GM18507 (cell line): Measurements from ENCODE around the gene DENND1A.

Source experiments
- DNase-seq: peaks from one replicate; pipeline ENCODE4 v3.0.0; 2011; ENCODE audit warnings: low read depth; ENCODE audit not compliant: insufficient read length; ENCODE audit errors: extremely low spot score
- FAIRE-seq: peaks from 2 replicates; lab custom pipeline; 2011; peaks lifted over from hg19 to GRCh38; lab: Jason Lieb, UNC

DENND1A gene

DNA sequence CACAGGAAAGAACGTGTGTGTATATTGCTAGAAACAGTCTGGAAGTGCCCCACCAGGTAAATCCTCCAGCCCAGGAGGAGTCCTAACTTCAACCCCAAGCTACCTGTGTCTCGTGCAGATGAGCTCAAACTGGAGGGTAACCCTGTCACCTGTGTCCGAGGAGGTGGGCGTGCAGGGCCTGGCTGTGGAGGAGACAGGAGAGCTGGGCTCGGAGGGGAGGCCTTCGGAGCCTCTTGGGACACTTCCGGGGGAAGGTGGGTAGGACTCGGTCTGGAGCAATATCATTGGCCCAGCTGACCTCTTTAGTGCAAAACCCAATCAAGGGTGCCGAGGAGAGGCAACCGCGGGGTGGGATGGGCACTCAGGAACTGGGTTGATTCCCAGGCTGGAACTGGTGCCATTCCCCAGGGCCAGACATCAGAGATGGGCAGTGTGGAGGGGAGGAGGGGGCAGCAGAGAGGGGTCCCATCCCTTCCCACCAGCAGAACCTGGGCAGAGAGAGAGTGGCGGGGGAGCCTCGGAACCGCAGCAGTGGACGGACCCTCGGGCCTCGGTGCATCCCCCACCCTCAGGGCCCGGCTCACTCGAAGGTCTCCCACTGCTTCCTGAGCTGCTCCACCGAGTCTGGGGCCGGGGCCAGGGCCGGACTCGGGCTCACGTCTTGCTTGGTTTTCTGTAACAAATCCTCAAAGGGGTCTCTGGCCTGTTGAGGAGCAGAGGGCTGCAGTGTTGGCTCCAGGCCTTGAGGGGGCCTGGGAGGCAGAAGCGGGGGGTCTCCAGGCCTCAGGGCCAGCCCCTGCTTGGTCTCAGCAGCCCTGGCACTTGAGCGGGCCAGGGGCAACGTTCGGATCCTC lies 548.8 kb downstream of the DENND1A start:
- DNase-seq (no peak), FAIRE-seq (no peak)

DNA sequence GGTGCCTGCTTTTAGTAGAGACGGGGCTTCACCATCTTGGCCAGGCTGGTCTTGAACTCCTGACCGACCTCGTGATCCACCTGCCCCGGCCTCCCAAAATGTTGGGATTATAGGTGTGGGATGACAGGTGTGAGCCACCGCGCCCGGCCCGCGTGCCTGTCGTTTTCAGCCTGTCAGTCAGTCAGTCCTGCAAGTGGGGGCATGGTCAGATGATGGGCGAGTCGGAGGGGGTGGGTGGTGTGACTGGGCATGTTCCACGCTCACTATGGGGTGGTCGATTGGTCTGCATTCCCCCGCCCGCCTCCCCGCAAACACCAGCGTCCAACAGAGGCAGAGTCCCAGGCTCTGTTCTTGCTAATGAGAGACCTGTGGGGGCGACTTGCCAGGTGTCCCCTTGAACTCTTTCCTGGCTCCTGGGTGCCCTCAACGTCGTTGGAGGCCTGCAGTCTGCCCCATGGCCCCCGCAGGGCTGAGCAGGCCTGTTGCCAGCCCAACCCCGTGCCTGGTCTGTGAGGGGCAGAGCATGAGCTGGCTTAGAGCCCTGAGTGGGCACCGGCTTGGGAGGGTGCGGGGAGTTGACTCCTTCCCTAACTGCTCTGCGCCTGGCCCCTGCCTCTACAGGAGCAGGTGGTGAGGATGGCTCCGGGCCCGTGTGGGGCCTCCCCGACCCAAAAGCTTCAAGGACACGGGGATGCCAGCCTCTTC lies 550.8 kb downstream of the DENND1A start:
- DNase-seq (no peak), FAIRE-seq (no peak)

DNA sequence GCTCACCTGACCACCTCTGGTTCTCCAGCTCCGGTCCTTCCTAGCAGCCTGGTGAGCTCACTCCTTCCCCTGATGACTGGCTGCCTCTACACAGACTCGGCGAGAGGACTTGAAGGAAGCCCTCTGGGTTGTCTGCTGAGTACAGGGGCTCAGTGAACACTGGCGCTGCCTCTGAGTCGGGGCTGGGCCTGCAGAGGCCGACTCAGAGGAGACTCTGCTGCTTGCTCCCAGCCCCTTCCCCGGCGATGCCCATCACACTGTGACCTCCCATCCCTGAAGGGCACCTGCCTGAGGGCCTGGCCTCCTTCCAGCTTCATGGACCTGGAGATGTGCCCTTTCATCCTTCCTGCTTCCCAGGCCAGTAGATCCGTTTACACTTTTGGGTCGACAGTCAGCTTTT lies 551.9 kb downstream of the DENND1A start:
- DNase-seq (no peak), FAIRE-seq (no peak)

DNA sequence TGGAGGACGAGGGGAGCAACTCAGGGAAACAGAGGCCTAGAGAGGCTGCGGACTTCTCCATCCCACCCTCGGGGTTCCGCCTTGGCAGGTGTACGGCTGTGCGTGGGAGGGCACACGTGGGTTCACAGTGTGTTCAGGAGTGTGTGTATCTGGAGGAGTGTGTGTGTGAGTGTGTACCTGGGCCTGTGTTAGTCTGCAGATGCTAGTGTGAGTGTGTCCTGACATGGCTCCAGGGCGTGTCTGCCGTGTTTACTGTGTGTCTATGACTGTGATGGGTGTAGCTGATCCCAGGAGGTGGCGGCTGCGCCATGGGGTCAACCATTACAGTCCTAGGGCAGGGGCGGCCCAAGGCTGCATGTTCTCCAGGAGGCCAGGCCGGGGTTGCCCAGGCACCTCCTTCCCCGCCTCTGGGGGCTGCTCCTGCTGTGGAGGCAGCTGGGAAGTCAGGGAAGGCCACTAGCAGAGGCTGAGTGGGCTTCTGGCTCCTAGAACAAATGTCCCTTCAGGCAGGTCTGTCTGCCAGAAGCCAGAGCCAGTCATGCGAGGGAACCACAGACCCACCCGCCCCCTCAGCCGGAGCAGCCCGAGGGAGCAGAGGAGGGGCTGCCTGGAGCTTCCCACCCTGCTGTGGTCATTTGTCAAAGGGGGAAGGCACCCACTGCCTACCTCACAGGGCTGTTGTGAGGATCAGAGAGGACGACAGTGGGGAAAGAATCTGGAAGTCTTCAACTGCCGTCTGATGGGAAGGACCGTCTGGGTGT lies 552.5 kb downstream of the DENND1A start:
- FAIRE-seq (no peak), DNase-seq (no peak)

DNA sequence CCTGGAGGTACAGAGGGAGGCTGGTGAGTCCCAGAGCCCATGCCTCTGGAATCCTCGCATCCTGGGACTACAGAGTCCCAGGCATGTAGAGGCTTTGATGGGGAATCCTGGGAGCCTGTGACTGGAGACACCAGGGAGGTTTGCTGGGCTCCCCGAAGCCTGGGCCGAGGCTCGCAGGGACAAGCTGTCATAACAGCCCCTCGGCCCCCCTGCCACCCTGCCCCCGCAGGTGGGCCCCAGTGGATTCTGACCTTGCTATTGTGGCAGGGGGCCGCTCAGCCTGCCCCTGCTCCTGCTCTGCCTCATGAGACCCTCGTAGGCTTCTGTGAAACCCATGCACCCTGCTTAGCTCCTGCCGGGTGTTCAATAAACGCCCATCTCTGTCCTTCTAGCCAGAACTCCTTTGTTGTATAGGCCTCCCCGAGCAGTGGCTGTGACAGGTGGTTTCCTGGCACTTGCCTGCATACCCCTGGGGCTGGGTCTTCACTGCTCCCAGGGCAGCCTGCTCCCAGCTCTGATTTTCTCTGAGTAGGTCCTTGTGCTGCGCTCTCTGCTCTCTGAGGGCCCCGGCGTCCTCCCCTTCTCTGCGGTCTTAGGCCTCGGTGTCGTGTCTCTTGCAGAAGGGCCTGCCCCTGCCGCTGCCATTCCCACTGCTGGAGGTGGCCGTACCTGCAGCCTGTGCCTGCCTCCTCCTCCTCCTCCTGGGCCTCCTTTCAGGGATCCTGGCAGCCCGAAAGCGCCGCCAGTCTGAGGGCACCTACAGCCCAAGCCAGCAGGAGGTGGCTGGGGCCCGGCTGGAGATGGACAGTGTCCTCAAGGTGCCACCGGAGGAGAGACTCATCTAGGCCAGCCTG lies 553.5 kb downstream of the DENND1A start:
- DNase-seq, result no peak
- FAIRE-seq, result no peak

DNA sequence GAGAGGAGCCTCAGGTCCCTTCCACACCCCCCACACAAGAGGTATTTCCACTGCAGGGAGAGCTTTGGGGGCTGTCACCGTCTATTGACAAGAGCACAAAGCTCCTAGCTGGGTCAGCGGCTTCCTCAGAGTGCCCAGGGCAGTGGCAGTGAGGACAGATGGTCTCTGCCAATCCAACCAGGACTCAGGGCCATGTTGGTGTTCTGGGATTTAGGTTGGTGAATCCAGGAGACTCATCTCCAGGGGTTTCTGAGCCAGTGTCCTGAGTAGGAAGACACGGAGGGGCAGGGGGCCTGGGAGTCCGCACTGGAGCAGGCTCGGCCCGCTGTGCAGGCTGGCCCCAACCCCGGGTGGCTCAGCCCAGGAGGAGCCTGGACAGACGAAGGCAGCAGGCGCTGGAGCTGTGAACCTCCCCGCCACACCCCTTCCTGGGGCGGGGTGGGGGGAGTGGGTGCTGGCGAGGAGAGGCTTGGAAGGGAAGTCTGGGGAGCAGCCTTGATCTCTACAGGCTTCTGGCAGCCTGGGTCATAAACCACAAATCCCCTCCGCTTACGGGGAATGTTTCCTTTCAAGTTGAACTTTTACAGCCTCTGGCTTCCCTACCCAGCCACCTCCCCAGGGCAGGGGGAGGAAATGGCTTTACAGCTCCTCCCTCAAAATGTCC lies 554.3 kb downstream of the DENND1A start:
- DNase-seq (no peak), FAIRE-seq (no peak)

DNA sequence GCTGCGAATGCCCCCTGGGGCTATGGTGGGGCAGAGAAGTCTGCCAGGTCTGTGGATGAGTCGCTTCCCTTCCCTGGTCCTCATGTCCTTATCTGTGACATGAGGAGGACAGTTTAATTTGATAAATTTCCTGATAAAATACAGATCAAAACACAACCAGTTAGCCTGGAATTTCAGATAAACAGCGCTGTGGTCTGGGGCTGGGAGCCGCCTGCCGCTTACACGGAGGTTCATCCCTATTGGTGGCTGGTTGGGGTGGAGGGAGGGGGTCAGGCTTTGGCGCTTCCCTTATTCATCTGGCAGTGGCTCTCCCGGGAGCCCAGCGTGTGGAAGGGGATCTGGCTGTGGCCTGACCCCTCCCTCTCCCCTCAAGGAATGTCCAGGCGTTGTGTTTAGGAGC lies 556.0 kb downstream of the DENND1A start:
- FAIRE-seq, result no peak
- no peak for DNase-seq

DNA sequence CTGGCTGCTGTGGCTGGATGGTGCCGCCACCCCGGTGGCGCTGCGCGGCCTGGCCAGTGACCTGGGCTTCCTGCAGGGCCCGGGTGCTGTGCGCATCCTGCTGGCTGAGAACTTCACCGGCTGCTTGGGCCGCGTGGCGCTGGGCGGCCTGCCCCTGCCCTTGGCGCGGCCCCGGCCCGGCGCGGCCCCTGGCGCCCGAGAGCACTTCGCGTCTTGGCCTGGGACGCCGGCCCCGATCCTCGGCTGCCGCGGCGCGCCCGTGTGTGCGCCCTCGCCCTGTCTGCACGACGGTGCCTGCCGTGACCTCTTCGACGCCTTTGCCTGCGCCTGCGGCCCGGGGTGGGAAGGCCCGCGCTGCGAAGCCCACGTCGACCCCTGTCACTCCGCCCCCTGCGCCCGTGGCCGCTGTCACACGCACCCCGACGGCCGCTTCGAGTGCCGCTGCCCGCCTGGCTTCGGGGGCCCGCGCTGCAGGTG lies 556.4 kb downstream of the DENND1A start:
- no peak for FAIRE-seq
- DNase-seq, result no peak

DNA sequence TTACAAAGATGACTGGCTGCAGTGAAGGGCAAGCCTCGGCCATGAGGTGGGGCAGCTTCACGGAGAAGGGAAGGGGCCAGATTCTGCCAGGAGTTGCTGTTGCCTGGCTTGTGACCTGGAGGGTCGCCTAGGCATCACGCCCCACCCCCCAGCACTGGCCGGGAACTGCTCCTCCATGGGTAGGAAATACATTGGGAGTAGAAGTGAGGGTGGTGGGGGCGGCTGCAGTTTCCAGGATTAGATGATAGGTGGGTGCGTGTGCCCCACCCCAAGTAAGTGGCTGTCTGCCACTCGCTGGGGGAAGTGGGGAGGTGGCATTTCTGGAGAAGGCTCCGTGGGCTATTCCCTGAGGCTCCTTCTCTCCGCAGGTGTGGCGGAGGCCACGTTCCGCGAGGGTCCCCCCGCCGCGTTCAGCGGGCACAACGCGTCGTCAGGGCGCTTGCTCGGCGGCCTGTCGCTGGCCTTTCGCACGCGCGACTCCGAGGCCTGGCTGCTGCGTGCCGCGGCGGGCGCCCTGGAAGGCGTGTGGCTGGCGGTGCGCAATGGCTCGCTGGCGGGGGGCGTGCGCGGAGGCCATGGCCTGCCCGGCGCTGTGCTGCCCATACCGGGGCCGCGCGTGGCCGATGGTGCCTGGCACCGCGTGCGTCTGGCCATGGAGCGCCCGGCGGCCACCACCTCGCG lies 557.0 kb downstream of the DENND1A start:
- FAIRE-seq (no peak), DNase-seq (no peak)

DNA sequence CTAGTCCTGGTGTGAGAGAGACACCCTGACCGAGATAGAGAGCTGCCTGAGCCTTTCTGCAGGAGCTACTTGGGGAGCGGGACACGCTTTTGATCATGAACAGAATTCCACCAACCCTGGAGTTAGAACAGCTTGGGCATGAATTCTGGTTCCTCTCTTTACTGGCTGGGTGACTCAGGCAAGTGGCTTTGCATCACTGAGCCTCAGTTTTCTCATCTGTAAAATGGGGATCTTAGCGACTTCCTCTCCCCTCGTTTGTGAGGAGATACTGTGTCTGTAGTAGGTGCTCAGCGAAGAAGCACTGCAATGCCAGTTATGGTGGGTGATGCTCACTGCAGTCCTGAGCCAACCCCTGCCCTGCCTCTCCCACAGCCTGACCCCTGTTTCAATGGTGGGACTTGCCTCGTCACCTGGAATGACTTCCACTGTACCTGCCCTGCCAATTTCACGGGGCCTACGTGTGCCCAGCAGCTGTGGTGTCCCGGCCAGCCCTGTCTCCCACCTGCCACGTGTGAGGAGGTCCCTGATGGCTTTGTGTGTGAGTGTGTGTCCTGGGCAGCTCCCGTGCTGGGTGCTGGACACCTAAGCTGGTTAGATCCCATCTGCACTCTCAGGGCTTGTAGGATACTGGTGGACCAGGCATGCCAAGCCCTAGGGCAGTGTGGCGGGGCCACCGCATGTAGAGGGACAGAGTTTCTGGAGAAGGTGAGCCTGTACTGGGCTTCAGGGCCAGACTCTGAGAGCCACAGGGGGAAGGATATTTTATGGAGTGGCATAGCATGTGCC lies 557.9 kb downstream of the DENND1A start:
- FAIRE-seq, result no peak
- no peak for DNase-seq

DNA sequence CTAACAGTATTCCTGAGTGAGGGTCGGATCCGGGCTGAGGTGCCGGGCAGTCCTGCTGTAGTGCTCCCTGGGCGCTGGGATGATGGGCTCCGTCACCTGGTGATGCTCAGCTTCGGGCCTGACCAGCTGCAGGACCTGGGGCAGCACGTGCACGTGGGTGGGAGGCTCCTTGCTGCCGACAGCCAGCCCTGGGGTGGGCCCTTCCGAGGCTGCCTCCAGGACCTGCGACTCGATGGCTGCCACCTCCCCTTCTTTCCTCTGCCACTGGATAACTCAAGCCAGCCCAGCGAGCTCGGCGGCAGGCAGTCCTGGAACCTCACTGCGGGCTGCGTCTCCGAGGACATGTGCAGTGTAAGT lies 558.7 kb downstream of the DENND1A start:
- DNase-seq (no peak), FAIRE-seq (no peak)

DNA sequence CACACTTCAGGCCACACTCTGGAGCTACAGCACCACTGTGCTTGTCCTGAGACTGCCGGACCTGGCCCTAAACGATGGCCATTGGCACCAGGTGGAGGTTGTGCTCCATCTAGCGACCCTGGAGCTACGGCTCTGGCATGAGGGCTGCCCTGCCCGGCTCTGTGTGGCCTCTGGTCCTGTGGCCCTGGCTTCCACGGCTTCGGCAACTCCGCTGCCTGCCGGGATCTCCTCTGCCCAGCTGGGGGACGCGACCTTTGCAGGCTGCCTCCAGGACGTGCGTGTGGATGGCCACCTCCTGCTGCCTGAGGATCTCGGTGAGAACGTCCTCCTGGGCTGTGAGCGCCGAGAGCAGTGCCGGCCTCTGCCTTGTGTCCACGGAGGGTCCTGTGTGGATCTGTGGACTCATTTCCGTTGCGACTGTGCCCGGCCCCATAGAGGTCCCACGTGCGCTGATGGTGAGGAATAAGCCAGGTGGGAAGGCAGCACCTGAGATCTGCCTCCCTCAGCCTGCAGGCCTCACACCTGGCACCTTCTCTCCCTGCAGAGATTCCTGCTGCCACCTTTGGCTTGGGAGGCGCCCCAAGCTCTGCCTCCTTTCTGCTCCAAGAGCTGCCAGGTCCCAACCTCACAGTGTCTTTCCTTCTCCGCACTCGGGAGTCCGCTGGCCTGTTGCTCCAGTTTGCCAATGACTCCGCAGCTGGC lies 559.2 kb downstream of the DENND1A start:
- no peak for DNase-seq
- FAIRE-seq, result no peak

DNA sequence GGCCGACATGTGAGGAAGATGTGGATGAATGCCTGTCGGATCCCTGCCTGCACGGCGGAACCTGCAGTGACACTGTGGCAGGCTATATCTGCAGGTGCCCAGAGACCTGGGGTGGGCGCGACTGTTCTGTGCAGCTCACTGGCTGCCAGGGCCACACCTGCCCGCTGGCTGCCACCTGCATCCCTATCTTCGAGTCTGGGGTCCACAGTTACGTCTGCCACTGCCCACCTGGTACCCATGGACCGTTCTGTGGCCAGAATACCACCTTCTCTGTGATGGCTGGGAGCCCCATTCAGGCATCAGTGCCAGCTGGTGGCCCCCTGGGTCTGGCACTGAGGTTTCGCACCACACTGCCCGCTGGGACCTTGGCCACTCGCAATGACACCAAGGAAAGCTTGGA lies 559.8 kb downstream of the DENND1A start:
- no peak for DNase-seq
- FAIRE-seq, result no peak

DNA sequence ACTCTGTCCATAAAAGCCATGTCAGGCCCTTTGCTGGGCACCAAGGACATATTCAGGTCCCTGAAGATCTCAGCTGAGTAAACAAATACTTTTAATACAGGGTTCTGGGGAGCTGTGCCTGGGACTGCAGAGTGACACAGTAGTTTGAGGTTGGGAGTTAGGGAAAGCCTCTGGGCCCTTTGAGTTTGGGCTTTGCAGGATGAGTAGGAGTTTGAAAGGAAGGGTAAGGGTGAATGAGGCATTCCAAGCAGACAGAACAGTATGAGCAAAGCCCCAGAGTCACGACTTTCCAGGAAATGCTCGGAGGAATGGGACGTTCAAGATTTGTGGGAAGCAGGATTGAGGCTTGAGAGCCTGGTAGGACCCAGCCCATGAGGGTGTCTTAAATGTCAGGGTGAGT lies 560.6 kb downstream of the DENND1A start:
- no peak for FAIRE-seq
- DNase-seq, result no peak

DNA sequence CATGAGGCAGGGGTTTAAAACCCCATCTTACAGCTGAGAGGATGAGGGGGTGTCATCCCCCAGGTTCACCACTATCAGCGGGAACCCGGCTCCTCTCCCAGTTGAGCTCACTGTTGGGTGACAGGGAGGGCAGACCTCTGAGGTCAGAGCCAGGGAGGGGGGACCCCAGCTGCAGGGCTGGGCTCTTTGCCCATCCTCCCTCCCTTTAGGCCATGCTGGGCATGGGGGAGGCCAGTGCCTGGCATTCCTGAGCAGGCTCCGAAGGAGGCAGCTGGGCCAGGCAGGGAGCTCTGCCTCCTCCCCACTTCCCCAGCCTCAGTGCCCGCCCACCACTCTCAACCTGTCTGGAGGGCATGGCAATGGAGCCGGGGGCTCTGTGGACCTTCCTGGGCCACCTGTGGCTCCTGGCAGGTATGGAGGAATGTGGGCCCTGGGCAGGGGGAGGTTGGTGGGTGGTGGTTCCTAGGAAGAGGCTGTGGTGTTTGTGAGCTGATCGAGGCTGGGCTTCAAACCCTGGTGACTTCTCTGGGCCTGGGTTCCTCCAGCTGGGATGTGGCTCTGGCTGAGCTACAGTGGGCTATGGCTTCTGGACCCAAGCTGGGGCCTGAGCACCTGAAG lies 561.3 kb downstream of the DENND1A start:
- FAIRE-seq (no peak), DNase-seq (no peak)

DNA sequence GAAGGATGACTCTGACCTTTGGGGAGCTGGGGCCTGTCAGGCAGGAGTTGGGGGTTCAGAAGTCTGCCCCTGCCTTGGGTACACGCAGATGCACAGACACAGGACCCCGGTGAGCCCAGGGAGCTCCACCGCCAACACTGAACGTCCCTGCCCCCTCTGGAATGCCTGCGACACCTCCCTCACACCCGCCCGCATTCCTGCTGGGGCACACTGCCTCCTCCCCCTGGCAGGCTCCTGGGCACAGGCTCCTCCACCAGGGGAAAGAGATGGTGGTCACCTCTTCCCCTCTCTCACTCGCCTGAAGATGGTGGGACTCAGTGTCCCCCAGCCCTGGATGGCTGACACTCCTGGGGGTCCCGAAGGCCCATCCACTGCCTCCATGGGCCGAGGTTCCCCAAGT lies 561.9 kb downstream of the DENND1A start:
- FAIRE-seq (no peak), DNase-seq (no peak)
